GM19467 (cell line): ENCODE measurements around the gene WIPF3.

Source experiments
- ATAC-seq: cut with Tn5 transposase; IDR thresholded peaks from one replicate; pipeline ENCODE4 v1.9.1; 2021; ENCODE audit warnings: mild to moderate bottlenecking, moderate library complexity; ENCODE audit not compliant: unreplicated experiment

WIPF3 gene, protein sequence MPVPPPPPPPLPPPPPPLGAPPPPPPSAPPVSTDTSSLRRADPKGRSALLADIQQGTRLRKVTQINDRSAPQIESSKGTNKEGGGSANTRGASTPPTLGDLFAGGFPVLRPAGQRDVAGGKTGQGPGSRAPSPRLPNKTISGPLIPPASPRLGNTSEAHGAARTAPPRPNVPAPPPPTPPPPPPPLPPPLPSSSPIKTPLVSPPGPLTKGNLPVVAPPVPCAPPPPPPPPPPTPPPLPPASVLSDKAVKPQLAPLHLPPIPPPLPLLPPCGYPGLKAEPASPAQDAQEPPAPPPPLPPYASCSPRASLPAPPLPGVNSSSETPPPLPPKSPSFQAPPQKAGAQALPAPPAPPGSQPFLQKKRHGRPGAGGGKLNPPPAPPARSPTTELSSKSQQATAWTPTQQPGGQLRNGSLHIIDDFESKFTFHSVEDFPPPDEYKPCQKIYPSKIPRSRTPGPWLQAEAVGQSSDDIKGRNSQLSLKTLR

DNA sequence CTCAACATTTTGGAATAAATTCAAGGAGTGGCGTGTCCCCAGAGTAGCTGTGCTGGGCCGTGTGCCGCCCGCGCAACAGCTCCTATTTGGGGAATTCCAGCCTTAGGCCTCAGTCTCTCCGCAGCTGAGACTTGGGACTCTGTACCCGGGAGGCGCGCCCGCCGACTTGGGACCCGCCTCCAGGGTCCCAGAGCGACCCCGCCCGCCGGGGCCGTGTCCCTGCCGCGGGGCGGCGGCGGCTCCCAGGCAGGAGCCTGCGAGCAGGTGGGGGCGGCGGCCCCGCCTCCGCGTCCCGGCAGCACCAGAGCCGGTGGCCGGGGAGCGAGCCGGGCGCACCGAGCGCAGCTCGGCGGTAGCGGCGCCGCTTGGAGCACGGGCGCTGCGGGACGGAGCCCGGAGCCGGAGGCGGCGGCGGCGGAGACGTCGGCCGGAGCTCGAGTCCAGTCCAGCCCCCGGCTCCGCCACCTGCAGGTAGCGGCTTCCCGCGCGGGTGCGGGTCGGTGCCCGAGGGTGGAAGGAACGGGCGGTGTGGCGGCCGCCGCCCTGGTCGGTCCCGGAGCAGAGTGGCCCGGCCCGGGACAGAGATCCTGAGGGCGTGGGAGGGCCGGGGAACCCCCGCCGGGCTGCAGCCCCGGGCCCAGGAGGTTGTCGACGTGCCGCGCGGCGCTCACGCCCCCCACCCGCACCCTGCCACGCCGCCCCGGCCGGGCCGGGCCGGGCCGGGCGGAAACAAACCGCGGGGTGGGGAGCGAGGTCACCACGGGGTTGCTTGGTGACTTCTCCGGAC is at the start of gene WIPF3:
WIPF3 (plus strand) TSS at position 301 of the 787 bp plus-strand sequence. CDS start 28,217 bp downstream, outside the sequence.
- no peak for ATAC-seq

DNA sequence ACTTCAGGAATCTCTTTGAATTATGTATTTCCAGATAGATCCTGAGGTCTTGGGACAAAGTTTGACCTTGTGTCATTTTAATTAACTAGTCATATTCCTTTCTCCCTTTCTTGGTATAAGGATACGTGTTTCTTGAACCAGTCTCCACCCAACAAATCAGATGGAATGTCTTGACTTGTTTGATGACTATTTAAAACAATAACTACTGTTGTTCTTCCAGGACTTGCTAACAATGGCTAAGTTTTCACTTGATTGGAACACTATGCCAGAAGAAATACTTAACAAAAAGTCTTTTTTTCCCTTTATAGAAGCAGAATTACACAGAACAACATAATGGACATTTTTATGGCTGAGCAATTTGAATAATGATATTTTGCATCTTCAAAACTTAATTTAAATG is 43.0 kb upstream of the WIPF3 start:
- no peak for ATAC-seq

DNA sequence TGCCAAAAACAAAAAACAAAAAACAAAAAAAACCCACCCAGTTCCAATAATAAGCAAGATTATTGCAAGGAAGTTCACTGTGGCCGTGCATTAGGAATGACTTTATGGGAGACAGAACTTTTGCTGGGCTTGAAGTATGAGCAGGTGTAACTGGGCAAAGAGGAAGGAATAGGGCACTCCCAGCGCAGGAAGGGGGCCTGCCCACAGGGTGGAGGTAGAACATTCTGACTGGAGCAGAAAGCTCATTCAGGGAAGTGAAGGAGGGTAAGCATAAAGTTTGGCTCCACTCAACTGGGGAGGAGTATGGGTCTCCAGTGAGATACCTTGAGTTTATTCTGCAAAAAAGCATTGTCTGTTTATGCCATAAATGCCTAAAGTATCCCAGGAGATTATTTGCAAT is 42.1 kb upstream of the WIPF3 start:
- no peak for ATAC-seq

DNA sequence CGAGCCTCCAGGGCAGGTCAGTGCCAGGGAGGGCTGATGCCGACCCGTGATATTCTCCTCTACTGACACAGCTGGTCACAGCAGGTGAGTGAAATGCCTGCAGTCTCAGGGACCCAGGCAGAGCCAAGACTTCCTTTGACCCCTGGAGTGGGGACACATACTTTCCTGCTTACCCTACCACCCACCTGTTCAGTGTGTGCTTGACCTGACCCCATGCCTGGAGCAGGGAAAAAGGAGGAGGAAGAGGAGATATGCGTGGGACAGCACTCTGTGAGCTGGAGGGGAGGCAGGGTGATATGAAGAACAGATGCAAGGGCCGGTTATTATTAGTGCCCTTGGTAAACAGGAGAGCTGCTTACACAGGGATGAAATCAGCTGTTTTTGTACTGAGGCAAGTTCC is 40.8 kb upstream of the WIPF3 start:
- no peak for ATAC-seq

DNA sequence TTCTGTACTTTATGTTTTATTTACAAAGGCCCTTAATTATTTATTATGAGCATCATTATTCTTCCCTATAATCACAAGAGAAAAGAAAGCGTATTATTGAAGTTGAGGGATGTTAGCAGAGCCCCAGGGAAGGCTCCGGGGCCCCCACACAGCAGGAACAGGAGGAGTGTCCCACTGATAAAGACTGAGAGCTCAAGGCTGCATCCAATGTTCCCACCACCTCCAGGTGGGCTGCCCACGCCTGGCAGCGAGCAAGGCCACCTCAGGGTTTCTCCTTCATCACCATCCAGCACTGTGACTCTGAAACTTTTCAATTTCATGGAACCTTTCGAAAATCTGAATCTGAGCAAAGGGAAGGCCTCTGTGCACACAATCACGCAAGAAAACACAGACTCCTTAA is 35.9 kb upstream of the WIPF3 start:
- no peak for ATAC-seq

DNA sequence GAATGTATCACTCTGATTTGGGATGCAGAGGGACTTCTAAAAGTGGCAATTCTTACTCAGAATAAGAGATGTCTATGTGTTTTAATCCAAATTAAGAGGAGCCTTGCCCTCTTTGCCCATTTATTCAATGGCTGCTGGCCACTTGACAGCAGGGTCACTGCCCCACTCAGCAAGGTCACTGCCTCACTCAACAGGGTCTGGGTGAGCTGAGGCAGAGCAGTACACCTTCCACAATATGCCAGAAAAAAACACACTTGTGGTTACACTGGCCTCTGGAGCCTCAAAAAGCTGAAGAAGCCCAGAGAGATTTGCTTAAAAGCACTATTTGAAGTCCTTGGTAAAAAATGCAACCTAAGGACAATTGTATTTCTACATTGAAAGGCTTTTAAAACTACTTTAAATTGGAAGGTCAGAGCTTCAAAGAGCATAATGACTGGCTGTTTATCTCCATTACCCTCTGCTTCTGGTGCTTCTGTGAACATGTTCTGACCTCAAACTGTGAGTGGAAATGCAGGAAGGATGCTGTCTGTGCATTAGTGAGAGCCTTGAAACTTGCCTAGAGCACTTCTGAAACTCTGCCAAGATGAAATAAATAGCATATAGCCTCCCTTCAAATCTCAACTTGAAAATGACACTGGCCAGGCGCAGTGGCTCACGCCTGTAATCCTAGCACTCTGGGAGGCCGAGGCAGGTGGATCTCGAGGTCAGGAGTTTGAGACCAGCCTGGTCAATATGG is 35.1 kb upstream of the WIPF3 start:
- no peak for ATAC-seq

DNA sequence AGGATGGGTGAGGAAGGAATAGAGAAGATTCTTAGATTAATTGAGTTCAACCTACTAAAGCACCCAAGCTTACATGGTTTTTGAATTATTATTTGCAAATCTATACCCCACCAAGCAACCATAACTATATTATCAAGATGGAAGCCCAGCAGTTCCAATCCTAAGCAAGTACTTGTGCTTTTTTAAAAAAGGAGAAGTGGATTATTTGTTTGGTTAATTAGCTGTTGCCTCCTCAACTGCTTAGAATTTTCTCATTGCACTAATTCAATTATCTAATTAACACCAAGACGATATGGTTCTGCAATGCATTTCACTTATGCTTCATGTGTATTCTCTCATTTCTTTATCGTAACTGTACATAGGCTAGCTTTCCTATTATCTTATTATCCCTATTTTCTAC is 27.3 kb upstream of the WIPF3 start:
- ATAC-seq = no peak

DNA sequence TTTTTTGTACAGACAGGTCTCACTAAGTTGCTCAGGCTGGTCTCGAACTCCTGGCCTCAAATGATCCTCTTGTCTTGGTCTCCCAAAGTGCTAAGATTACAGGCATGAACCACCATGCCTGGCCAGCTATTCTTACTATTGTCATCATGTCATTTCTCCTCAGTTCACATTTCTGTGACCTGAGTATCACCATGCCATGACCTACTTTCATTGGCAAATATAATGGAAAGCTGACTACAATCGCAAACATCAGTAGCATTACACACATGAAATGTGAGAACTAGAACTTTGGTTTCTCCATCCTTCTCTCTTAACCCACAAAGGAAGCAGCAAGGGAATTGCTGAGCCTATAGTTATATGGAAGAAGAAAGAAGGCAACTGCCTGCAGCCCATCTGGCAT is 26.0 kb upstream of the WIPF3 start:
- no peak for ATAC-seq

DNA sequence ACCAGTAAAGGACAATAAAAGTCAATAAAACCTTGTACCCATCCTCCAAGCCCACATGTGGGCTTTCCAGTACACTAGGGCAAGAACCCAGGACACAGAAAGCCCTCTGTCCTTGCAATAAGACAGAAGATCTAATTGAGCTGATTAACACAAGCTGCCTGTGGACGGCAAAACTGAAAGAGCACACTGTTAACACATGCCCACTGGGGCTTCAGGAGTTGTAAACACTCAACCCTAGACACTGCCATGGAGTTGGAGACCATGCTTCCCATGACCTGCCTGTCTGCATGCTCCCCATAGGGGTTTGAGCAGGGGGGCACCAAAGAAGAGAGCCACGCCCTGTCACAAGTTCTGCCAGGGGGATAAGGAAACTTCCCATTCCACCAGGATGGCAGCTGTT is 22.6 kb upstream of the WIPF3 start:
- ATAC-seq = no peak

DNA sequence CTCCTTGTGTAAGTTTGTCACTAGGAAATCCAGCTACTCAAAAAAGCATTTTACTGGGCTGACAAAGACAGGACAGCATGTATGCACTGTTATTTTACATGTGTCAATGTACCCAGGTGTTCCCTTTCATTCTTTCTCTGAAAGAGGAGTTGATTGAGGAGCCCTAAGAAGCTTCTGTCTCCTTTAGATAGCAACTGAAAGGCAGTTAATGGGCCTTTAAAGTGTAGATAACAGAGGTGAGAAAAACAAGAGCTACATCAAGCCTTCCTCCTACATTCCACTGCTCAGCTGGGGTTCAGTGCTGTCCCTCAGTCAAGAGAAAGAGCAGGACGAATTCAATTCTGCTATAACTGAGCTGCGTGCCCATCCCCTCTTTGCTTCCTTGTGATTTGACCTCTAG is 12.8 kb upstream of the WIPF3 start:
- no peak for ATAC-seq

DNA sequence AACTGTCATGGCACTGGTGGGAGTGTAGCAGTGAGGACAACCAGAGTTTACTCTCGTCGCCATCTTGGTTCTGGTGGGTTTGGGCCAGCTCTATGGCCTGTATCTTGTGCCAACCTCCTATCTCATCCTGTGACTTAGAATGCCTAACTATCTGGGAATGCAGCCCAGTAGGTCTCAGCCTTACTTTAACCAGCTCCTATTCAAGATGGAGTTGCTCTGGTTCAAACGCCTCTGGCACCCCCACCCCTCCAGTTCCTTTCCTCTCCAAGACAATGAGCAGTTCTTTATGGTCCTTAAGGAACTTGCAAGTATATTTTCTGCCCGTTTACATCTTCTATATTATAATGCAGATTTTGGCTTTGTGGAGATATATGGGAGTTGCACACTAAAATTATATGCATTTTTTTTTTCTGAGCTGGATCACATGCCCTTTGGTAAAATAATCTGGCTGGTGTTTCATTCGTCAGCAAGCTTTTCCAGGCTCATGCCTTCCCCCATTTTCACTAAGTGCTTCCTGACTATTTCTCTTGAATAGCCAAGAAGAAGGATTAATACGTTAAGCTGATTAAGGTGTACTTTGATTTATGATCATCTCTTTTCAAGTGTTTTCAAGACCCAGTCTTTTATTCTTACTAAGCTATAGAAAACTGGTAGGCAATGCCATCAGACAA is 11.2 kb upstream of the WIPF3 start:
- no peak for ATAC-seq

DNA sequence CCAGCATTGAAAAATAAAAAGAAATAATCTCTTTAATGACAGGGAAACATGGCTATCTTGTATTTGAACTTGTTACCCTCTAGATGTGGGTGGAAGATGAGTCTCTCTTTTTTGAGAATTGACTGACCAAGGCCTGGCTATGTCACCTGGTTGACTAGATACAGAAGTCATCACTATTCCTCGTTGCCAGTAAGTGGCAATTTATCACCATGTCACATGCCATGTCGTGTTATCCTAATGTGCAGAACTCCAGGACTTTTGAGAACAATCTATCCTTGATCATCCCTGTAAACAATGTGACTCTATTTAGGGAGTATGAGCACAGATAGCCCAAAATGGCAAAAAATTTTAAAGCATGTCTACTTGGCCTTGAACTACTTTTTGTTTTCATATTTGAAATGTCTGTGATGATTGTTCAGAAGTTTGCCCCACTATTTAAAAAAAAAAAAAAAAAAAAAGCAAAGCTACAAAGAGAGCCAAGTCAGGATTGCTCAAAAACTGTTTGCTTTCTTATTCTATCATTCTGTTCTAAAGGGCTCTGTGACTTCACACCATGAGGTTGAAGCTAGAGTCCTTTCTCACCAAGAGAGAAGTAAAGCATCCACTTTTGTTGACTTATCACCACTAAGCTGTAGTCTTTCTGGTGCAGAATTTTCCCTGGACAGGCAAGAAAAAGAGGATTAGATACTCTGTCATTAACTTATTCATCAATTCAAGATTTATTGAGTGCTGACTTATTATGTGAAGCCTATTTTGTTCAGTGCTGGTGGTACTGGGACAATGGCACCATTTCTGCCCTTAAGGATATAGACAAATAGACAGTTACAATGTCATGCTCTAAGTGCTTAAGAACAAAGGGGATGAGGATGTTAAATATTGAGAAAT is 10.4 kb upstream of the WIPF3 start:
- ATAC-seq = no peak

DNA sequence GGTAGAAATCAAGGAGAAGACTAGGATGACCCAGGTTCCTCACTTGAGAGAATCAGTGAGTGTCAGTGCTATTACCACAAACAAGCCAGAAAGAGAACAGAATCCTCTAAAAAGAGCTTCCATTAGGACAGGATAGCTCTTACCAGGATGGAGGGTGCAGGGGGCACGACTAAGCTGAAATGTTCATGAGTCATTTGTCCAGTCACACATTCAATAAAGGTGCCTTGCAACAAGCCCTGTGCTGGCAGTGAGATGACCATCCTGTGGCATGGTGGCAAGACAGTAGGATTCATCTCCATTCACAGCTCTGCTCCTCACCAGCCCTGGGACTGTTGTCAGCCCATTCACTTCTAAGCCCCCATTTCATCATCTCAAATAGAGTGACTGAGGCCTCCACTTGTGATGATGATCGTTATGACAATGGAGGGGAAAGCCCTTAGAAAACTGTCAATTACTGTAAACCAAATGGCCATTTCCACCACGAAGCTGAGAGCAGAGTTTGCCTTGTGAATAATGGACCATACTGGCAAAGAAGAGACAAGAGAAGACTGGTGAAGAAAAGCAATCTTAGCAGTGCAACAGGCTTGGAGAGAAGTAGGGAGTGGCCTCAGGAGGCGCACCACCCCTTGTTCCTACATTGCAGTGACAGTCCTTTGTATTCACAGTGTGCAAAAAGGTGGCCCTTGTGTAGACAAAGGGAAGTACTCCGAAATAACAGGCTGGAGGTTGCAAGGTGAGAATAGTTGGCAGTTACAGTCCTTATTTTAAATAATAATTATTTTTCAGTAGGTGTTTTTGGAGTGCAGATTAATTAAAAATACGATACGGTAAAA is 9.0 kb upstream of the WIPF3 start:
- no peak for ATAC-seq

DNA sequence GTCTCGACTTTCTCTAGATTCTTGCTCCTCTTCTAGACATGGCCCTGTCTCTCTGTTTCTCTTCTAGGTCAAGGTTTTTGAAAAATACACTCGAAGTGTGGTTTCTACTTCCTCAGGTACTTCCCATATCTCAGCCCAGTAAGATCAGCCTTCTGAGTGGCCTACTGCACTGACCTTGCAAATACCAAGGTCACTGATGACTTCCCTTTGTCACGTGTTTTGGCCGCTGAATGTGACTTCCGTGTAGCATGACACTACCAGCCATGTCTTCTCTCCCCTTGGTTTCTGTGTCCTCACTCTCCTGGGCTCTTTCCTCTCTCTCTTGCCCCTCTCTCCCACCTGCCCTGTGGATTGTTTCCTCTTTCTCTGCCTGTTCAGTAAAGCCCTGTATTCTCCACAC is 7.9 kb upstream of the WIPF3 start:
- ATAC-seq = no peak

DNA sequence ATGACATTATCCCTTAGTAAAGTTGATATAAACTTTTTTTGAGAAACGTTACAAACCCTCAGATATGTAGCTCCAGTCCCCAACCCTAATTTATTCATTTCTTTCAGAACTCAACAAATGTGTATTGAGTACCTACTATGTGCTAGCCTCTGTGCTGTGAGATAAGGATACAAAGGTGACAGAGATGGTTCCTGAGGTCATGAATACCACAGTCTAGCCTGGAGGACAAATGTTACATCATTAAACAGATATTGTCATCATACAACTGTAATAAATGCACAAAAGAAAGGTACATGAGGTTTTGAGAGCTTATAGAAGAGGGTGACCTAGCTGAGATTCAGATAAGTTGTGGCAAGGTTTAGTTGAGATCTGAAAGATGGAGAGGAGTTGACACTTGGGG is 4.4 kb upstream of the WIPF3 start:
- no peak for ATAC-seq

DNA sequence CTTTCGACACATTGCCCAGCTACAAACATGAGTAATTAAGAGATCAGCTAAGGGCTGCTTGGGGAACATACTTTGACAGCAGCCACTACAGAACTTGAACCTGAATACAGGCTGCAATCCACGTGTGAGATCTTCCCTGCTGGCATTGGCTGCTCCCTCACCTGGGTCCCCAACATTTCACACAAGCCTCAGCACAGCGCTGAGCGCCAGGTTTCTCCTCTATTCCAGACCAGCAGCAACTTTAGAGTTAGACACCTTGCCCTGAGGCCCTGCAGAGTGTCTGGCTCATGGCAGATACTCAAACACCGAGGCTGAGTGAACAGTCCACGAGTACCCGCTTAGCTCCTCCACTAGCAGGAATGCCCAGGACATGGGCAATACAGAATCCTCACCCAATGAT is 1.3 kb upstream of the WIPF3 start:
- no peak for ATAC-seq

DNA sequence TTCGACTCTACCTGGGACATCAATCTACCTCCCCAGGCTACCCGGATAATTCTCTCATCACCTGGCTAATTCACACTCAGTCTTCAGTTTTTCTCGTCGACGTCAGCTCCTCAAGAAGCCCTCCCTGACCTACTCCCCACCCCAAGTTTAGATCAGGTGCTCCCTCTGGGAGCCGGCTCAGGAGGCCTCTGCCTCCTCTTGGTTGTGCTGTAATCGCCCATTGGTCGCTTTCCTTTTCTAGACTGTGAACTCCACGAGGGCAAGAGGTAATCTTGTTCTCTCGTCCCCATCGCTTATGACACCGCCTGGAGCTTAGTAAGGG is 461 bp upstream of the WIPF3 start:
- no peak for ATAC-seq

DNA sequence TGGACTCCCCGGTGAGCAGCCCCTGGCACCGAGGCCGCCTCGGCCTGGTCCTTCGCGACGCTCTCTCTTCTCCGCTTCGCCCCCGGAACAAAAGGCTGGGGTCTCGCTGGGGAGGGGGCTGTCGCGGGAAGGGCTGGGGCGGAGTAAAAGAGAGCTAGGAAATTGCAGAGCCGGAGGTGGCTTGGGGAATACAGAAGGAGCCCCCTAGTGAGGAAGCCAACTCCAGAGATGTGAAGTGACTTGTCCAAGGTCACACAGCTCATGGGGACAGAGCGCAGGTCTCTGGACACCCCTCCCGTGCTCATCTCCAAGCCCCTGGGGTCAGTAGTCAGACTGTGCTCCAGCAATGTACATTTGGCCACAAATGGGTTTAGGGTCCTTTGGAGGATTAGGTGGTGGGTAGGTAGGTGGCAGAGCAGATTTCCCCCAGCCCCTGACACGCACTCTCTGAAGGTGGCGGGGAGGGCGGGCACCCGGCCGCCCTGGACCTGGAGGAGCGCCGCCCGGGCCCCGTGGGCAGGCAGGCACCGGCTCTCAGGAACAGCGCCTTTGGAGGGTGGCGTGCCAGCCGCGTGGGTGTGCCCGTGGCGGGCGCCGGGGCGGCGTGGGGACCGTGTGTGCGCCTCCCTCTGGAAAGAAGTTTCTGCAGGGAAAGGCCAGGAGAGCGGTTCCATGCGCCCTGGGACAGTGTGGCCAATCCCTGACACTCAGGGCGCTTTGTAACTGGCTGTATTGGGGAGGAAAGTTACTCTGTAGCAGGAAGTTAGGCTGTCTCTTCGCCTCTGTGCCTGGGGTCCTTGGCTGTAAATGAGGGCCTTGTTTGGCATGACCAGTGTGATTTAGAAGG is 910 bp downstream of the WIPF3 start:
- ATAC-seq = no peak
